Activated T-cell treated with anti-CD3 and anti-CD28 coated beads for 4 hours (primary cell): ENCODE results near the gene EPB41L2.

Source experiments
- DNase-seq: peaks from one replicate; pipeline ENCODE4 v3.0.0-alpha.2; 2020

The EPB41L2 gene

GRCh38 chr6:131061041-131061750 lies 1.8 kb downstream of the EPB41L2 start:
- no peak for DNase-seq

GRCh38 chr6:131060311-131060710 lies 2.7 kb downstream of the EPB41L2 start:
- no peak for DNase-seq

- DNase-seq, result no peak
Observed at GRCh38 chr6:131059486-131059885, 3.6 kb downstream of the EPB41L2 start.

- no peak for DNase-seq
Observed at GRCh38 chr6:131058236-131058635, 4.8 kb downstream of the EPB41L2 start.

GRCh38 chr6:131054392-131055250 lies 8.4 kb downstream of the EPB41L2 start:
- DNase-seq, result no peak

- no peak for DNase-seq
Observed at GRCh38 chr6:131053546-131054240, 9.4 kb downstream of the EPB41L2 start.

- DNase-seq, result no peak
Observed at GRCh38 chr6:131052181-131052580, 10.9 kb downstream of the EPB41L2 start.

- DNase-seq, result no peak
Observed at GRCh38 chr6:131051341-131051740, 11.7 kb downstream of the EPB41L2 start.

GRCh38 chr6:131049608-131050007 lies 13.4 kb downstream of the EPB41L2 start:
- no peak for DNase-seq

GRCh38 chr6:131048933-131049515 lies 14.0 kb downstream of the EPB41L2 start:
- no peak for DNase-seq

- no peak for DNase-seq
Observed at GRCh38 chr6:131048459-131048858, 14.6 kb downstream of the EPB41L2 start.

- DNase-seq, result no peak
Observed at GRCh38 chr6:131045139-131045538, 17.9 kb downstream of the EPB41L2 start.

- no peak for DNase-seq
Observed at GRCh38 chr6:131043902-131044447, 19.1 kb downstream of the EPB41L2 start.

- DNase-seq, result no peak
Observed at GRCh38 chr6:131042664-131043063, 20.4 kb downstream of the EPB41L2 start.

- no peak for DNase-seq
Observed at GRCh38 chr6:131041814-131042213, 21.2 kb downstream of the EPB41L2 start.

- DNase-seq, result no peak
Observed at GRCh38 chr6:131040866-131041265, 22.2 kb downstream of the EPB41L2 start.

- DNase-seq, result no peak
Observed at GRCh38 chr6:131039345-131039680, 23.7 kb downstream of the EPB41L2 start.

- DNase-seq, result no peak
Observed at GRCh38 chr6:131038597-131039344, 24.3 kb downstream of the EPB41L2 start.

GRCh38 chr6:131037194-131037897 lies 25.7 kb downstream of the EPB41L2 start:
- no peak for DNase-seq

GRCh38 chr6:131036601-131037000 lies 26.4 kb downstream of the EPB41L2 start:
- no peak for DNase-seq

- DNase-seq, result no peak
Observed at GRCh38 chr6:131036143-131036542, 26.9 kb downstream of the EPB41L2 start.

GRCh38 chr6:131035582-131035981 lies 27.5 kb downstream of the EPB41L2 start:
- no peak for DNase-seq
